Effector CD8-positive, alpha-beta T cell (primary cell): ENCODE data around the gene PSMD11.
"Not testable (repeated sequence)": the region's sequence is repeated elsewhere in the genome, so short reads cannot be mapped to it uniquely, and the experiment has no call there.

Source experiments
- DNase-seq: peaks from one replicate; lab custom pipeline; 2025; lab: John Stamatoyannopoulos, UW

The PSMD11 gene

DNA sequence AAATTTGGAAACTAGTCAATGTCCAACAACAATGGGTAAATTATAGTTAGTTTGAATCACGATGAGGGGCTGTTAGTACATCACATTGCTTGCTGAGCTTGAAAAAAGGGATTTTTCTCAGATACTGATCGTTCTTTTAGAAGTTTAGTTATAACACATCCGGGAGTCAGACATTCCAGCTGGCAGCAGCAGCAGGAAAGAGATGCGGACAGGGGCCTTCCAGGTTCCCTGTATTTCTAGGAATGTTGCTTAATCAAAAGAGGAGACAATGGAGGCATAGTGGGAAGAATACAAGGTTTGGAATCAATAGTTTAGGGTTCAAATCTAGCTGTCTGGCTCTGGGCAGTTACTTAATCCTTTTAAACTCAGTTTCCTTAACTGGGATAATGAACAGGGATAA lies 70.3 kb downstream of the PSMD11 start:
- no peak for DNase-seq

DNA sequence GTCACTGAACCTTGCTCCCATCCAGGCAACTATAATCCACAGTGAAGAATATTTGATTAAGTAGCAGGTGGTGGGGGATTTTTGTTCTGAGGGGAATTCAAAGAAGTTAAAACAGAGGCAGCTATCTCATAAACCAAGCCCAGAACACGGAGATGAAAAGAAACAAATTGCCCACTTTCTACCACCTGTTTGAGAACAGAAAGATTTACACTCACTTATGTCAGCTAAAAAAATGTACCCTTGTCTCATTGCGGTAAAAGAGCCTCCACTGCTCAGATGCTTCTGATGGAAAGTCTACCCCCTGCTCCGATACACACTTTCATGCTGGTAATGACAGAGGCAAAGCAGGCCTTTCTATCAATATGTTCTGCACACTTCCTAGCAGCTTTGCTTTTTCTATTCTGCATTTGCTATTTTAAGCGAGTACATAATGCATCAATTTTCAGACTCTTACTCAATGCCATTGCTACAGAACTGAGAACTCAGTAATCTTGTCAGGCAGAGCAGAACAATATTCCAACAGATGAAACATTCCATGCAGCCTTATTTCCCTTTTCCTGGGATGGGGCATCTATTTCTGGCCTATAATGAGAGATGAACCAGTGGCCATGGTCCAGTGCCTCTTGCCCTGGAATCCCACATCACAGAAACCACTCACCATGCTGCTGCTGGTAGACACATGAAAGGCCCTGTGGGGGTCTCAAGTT lies 71.5 kb downstream of the PSMD11 start:
- DNase-seq, result no peak

DNA sequence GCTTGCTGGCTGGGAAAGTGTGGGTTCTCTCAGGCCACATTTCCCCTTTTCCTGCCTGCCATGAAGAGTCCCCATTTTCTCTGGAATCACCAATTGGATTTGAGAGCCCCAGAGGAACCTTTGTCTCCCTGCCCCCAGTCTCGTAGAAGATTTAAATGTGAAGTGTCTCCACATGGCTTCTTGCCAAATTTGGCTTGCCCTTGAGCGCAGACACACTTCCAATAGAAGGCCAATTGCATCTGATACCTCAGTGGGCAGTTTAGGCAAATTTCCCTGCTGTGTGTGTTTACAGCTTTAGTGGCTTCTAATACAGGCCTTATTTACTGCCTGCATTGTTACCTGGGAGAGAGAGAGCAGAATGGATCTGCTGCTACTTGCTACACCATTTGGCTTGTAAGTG lies 72.1 kb downstream of the PSMD11 start:
- no peak for DNase-seq

DNA sequence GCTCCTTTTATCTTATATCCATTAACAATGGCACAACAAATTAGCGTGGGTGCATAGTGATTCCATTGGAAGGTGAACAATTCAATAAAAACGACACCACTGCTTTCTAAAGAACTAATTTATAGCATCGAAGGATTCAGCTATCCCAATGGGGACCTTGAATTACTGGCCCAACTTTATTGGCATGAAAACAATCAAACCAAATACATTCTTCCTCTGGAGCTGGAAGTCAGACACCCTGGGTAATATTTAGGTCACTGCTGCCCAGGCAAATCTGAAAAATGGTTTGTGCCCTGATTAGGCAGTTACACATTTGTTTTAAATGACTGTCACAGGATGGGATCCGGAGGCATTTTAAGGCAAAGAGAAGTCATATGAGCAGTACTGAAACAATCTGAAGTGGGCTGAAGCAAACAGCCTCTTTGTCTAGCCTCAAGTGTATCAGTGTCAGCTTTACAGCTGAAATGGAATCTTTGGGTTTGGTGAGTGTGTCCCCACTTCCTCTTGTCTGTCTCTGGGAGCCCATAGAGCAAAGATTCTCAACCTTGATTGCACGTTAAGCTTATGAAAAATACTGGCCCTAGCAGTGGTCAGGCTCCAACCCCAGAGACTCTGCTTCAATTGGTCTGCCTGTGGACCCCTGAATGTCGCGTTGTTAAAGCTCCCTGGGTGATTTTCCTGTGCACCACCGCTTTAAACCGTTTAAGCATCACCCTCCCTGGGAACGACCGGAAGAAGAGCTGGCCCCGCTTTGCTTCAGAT lies 72.8 kb downstream of the PSMD11 start:
- DNase-seq, result no peak

DNA sequence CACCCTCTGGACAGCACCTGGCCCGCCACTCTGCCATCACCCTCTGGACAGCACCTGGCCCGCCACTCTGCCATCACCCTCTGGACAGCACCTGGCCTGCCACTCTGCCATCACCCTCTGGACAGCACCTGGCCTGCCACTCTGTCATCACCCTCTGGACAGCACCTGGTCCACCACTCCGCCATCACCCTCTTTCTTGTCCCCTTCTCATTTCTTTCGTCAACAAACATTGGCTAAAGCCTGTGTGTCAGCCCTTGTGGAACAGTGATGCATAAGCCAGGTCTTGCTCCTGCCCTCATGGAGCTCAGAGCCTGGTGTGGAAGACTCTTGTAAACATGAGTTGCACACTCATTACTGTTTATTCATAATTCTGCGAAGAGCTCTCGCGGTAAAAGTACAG lies 73.7 kb downstream of the PSMD11 start:
- no peak for DNase-seq

DNA sequence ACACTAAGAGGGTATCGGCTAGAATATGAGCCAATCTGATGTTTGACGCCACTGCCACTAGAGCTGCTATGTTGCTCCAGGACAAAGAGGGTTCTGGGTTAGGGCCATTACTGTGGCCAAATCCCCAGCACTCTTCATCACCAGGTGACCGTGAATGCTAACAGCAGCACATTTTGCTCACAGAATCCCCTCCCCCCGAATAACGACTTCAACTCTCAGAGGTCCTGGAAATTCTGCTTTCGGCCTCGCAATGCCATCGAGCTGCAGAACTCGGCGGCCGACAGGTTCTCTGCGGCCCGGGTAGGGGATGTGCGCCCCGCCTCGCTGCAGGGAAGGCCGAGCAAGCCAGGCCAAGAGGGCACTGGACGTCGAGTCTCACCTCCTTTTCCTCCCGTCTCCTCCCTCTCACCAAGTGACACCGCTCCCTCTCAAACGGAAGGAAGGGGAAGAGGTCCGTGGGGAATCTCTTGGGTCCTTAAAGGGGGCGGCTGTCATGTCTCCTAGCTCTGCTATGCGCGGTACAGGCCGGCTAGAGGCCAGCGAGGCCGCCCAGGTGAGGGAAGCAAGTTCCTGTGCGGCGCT lies 74.4 kb downstream of the PSMD11 start:
- no peak for DNase-seq

DNA sequence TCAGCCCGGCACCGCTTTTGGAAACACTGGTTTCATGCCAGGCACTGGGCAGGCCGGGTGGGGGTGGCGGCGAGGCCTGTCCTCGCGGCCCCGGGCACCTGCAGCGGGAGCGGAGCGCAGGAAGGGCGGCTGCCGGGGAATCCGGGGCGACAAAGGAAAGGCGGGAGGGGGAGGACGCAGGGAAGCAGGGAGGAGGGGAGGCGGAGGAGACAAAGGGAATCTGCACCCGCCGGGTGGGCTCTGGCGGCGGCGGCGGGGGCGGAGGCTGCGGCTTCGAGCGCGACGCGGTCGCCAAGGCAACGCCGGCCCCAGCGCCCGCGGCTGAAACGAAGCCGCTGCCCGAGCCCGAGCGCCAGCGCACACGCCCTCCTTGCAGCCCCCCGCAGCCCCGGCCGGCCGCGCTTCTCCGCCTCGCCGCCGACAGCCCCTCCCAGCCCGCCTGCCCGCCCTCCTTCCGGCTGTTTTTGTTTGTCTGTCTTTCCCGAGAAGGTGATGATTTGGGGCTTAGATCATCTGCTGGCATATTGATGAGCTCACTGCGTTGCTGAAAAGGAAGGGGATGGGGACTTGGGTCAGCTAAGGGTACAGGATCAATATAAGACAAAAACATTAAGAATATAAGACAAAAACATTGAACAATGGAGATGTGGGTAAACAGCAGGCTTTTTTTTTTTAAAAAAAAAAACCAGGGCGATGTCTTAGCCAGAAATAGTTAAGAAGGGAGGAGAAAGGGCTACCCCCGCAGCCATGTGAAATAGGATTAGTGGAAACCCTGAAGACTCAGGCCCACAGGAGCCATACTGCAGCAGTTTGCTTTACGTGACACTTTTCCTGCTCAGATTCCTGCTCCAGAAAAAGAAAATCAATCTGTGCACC lies 75.2 kb downstream of the PSMD11 start:
- DNase-seq, result peak; percentile 38

DNA sequence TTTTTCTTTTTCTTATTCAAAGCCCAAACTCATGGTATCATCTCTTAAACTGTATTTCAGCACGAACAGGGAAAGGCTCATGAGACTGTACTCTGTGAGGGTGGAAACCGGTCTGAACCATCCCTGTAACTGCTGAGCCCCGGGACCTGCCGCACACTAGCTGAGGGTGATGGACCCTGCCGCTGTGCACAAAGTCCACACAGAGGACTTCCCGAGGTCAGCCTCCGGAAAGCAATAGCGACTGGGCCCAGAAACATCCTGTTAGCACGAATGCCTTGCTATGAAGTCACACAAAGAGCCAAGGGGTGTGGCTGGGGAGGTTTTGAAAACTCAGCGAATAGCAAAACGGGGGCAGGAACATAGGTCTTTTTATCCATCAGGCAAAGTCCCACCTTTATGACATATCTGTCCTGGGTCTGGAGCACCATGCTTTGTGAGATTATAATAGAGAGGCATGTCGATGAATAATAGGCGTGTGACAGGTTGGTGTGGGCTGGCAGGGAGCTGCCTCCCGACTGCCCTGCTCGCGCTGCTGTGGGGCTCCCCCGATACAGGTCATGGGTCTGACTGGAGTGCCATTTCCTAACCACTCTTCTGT lies 75.9 kb downstream of the PSMD11 start:
- DNase-seq, result no peak

DNA sequence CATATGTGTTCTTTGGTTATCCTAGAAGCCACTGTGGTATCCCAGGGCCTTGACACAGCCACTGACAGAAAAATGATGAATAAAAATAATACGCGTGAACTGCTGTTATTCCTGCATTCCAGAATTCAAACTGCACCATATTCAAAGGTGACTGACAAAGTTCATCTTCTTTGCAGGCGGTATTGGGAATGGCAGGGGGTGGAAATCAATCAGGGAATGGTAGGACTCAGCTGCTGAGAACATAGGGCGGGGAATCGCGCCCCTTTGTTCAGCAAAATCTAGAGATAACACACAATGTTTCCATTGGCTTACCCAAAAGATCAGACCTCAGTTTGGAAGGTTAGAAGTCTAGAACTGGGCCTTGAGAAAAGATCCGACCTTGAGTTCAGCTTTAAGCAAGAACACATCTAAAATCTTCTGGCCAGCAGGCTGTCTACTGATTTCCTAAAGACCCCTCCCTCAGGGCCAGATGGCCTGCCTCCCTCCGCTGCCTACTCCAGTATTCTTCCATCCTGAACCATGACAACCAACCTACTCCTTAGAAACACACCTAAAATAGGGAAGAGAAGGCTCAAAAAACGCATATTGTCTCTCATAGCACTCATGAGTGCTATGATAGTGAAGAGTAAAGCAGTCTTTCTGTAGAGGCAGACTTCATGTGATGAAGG lies 76.6 kb downstream of the PSMD11 start:
- DNase-seq, result no peak

DNA sequence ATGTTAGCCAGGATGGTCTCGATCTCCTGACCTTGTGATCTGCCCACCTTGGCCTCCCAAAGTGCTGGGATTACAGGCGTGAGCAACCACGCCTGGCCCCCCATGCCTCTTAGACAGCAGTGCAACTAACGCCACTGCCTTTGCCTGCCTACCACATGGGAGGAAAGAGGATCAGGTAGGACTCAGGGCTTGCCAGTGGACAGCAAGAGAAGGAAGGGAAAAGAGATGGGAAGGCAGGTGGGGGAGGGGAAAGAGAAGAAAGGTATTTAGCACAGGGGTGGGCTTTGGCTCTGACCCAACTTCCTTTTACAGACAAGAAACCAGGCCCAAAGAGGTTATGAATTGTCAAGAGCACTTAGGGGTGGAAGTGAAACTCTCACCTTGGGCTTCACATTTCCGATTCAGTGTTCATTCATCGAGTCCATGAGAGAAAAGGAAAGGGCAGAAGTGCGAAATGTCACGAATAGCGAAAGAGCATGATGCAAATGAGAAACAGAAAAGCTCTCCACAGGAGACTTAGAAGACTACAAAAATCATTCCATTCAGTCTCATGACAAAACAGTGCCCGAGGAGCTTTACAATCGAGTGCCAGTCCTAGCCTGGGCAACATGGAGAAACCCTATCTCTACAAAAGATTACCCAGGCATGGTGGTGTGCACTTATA lies 78.8 kb downstream of the PSMD11 start:
- DNase-seq, result no peak

DNA sequence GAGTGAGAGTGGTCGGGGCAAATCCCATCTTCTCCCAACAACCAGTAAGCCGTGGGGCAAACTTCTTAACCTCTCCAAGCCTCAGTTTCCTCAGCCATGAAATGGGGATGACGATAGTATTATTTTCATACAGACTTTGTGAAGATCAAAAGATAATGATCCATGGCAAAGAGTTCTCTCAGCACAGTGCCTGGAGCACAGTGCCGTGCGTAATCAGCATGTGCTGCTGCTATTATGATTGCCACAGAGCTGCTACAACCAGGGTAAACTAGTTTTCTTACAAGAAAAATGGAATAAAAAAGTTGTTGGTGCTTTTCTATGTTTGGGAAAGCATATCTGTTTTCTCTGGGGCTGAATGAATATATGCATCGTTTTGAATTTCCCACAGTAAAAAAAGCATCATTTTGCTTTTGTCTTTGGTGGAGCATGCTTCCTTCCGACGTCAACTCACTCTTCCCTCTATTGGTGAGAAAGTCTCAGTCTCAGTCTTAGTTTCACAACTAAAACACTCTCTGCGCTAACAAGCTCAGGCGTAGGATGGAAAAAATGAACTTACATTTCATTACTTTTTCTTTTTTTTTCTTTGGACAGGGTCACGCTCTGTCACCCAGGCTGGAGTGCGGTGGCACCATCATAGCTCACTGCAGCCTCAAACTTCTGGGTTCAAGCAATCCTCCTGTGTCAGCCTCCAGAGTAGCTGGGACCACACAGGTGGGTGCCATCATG lies 79.7 kb downstream of the PSMD11 start:
- no peak for DNase-seq

DNA sequence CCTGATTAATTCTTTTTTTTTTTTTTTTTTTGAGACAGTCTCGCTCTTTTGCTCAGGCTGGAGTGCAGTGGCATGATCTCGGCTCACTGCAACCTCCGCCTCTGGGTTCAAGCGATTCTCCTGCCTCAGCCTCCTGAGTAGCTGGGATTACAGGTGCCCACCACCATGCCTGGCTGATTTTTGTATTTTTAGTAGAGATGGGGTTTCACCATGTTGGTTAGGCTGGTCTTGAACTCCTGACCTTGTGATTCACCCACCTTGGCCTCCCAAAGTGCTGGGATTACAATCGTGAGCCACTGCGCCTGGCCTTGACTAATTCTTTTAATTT lies 80.2 kb downstream of the PSMD11 start:
- DNase-seq, result not testable (repeated sequence)

DNA sequence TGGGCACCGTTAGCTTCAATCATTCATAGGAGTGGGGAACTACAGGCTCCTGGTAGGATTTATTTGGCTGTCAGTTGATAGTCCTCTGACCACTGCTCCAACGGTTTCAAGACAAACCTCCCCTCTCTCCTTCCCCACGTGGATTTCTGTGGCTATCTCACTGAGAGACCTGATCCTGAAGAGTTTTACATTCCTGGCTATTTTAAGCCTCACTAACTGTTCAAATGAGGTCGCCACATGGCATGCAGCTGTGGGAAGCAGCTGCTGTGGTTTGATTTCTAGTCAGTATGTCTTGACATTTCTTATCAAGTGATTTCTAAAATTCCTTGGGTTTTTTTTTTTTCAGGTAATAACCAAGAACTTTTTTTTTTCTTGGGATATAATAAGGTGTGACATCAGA lies 80.8 kb downstream of the PSMD11 start:
- no peak for DNase-seq

DNA sequence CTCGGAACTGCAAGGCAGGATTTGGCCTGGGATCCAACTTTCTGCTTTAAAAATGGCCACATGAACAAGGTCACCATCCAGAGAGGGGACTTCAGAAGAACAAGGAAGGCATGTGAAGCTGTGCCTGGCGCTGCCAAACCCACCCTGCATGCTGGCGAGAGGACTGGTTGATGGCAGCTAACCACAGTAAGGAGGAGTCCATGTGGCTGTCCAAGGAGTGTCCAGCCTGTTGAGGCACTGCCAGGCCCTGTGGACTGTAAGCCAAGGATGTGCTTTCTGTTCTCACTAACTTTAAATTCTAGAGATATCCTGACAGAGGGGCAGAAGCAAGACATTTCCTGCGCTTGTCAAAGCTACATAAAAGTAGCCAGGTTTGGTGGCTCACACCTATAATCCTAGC lies 82.8 kb downstream of the PSMD11 start:
- no peak for DNase-seq

DNA sequence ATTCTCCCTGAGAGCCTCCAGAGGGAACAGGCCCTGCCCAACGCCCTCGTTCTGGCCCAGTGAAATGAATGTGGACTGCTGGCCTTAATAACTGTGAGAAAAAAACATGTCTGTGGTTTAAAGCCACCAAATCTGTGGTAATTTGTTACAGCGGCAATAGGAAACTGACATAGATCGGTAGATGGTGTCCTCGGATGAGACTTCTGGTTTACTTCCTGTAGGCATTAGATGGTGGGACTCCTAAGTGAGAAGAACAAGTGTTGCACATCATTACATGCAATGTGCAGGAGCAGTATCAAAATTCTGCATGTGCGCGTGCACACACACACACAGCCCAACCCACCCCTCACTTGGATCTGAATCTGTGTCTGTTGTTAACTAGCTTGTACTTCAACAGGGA lies 84.5 kb downstream of the PSMD11 start:
- no peak for DNase-seq

DNA sequence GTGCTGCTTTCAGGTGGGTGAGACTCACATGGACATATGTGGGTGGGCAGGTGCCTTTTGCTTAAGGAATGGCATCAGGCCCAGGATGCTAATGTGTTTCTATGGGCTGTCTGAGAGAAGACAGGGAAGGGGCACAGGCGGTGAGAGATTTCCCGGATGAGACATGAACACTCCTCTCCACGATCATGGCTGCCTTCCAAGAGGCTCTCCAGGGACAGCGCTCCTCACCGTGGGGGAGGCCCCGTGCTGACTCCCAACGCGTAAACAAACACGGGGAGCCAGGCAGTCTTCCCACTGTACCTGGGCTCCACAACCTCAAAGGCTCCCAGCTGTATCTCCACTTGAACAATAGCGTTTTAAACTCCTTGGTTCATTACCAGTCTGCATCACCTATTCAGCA lies 85.3 kb downstream of the PSMD11 start:
- DNase-seq, result no peak
